GM18502 (cell line): ENCODE data around the gene OR4C5.
"Not testable (repeated sequence)": the region's sequence is repeated elsewhere in the genome, so short reads cannot be mapped to it uniquely, and the experiment has no call there.

ENCODE experiments used
- ATAC-seq: cut with Tn5 transposase; IDR thresholded peaks from one replicate; pipeline ENCODE4 v1.9.1; 2021; ENCODE audit warnings: mild to moderate bottlenecking; ENCODE audit not compliant: unreplicated experiment, poor library complexity

Gene OR4C5

DNA sequence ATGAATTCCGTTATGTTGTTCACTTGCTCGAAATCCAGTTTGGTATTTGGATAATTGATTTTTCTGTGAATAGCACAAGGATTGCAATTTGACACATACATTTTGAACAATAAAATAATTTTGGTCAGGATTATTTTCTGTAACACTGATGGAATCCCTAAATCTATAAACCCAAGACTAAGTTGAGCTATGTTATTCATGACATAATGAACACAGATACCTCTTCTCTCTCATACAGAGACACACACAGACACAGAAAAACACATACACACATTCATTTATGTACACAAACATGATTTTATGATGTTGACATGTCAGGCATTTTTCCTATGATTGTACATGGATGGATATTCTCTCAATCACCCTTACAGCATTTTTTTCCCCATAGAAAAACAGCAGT lies at the start of gene OR4C5:
Gene OR4C5, minus strand, starts transcription at position 101 of the 400 bp plus-strand sequence. Its CDS starts 0 bp downstream, at position 101.
- ATAC-seq: no peak

DNA sequence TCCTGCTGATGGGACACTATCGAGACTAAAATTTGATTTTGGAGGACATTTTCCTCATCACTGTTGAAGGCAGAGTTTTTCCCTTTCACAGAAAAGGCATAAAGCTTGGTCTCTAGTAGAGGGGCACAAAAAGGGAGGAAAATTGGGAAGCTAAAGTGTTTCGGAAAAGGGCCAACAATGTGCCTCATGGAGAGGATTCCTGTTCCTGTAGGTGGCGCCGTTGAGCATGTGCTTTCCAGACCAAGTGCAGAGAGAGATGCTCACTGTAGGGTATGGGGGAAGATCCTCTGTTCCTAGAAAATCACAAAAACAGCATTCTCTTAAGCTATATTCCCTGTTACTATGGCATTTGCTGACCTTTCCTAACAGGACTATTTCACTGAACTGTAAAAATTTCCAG lies 18.4 kb upstream of the OR4C5 start:
- no peak for ATAC-seq

DNA sequence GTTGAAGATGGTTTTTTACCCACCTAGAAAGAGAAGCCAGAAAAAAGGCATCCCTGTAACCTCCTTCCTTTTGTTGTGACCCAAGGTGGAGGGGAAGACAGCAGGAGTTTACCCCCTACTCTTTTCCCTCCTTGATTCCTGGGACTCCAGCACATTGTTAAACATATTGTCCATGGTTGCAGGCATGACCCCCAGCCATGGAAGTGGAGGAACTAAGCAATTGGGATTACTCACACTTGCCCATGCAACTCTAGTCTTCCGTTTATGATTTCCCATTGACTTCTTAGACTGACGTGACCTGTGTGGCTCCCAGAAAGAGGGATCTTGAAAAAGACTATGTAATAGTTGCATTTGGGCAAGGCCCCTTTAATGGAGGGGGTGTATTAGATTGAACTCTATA lies 17.9 kb upstream of the OR4C5 start:
- ATAC-seq: not testable (repeated sequence)

DNA sequence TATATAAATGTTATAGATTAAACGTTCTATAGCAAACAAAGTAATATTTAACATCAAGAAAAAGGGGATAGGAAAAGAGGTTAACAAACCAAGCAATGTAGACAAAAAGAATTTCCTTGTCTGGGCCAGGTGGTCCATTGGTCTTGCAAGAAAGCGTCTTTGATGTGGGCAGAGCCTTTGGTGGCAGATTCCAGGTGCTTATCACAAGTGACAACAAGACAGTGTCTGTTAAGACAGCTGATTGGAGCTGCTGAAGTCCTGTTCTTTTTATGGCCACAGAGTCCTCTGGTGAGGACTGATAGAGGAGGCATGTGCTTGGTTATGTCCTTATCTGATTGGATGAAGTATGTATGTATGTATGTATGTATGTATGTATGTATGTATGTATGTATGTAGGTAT lies 5.0 kb downstream of the OR4C5 start:
- ATAC-seq: not testable (repeated sequence)

DNA sequence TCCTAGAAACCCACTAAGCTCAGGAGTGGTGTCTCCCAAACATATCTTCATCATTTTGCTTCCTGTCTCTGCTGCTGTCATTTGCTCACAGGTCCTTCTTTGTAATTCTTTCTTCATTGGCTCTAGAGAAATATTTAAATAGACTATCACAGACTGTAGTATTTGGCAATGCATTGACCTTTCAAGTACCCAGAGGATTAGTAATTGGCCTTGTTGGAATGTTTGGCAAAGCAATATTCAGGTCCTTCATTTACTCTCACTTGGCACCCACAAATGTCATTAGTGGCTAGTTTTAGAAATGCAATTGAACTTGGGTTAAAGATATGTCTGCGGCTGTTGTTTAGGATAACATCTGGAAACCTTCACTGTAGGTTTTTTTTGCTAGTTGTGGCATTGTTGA lies 11.6 kb downstream of the OR4C5 start:
- no peak for ATAC-seq

DNA sequence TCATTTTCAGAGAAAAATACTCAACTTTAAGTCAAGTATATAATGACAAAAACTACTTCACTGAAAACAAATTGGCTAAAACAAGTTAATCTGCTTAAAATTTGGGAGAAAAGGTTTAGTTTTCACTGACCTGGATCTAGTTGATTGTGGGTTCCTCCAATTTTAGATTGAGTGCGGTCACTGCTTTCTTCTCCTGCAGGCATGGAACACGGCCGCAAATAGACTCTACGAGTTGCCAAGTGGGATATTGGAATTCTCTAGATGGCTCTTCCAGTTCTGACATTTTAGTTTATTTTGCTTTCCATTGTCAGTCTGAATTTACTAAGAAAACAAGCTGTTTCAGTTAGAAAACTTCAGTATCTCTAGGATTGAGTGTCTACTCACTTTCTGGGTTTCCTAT lies 12.3 kb downstream of the OR4C5 start:
- ATAC-seq: no peak

DNA sequence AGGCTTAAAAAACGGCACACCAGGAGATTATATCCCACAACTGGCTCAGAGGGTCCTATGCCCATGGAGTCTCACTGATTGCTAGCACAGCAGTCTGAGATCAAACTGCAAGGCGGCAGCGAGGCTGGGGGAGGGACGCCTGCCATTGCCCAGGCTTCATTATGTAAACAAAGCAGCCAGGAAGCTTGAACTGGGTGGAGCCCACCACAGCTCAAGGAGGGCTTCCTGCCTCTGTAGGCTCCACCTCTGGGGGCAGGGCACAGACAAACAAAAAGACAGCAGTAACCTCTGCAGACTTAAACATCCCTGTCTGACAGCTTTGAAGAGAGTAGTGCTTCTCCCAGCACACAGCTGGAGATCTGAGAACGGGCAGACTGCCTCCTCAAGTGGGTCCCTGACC lies 20.0 kb downstream of the OR4C5 start:
- ATAC-seq: not testable (repeated sequence)

DNA sequence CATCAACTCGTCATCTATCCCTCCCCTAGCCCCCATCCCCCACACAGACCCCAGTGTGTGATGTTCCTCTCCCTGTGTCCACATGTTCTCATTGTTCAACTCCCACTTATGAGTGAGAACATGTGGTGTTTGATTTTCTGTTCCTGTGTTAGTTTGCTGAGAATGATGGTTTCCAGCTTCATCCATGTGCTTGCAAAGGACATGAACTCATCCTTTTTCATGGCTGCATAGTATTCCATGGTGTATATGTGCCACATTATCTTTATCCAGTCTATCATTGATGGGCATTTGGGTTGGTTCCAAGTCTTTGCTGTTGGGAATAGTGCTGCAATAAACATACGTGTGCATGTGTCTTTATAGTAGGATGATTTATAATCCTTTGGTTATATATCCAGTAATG lies 23.8 kb downstream of the OR4C5 start:
- not testable (repeated sequence) for ATAC-seq

DNA sequence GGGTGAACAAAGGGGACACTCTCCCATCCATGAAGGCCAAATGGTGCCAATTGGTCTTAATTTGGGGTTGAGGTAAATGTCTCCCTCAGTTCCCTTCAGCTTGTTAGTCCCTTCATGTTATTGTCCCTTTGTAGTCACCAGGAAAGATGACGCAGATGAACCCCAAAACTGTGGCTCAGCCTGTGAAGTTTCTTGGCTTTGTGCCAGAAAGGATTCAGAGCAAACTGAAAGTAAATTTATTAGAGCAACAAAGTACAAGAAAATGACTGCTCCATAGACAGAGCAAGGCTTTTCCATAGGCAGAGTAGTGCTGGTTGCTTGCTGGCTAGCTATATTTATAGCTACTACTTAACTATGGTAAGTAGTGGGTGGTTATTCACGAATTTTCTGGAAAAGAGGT lies 24.8 kb downstream of the OR4C5 start:
- ATAC-seq: no peak

DNA sequence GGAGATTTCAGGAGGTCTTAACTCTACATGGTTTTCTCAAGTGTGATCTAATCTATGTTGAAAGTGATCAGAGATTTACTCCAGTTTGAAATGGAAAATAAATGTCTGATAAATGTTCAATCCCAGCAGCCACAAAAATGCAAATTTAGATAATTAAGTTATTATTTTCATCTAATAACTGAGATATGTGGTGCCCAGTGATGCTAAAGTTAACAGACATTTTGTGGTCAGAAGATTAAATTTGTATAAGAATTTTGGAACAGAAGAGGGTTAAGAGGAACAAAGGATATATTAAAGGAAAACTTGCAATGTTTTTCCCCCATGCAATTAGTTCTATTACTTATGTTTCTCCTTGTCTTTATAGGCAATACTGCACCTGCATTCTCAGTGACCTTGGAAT lies 41.6 kb downstream of the OR4C5 start, which contains the start of gene OR4C3:
Gene OR4C3, plus strand, starts transcription at position 301 of the 400 bp plus-strand sequence. CDS start 102 bp downstream, outside the sequence.
- not testable (repeated sequence) for ATAC-seq

DNA sequence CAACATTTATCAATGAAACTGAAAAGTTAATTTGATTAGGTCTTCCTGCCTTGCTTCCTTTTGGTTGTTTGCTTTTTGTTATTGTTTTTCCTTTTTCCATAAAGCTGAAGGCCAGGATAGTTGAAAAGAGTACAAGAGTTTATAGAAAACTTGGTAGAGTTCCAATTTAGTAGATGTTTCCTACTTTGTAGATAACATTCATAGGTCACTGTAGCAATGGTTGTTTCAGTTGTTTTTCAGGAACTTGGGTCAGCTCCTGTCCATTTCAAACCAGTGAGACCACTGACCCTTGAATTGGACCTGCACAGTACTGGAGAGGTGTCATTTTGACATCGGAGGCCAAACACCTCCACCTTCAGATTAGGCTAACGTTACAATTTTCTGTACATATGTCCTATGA lies 46.5 kb downstream of the OR4C5 start:
- not testable (repeated sequence) for ATAC-seq
